Chondrocyte (in vitro differentiated cells): ENCODE data around the gene ESPNL. TPM values are rescaled to one million over a fixed set of nuclear protein-coding genes. Genes with fewer than 3 reads are reported as not detected.

Experiments
- DNase-seq: peaks from one replicate; pipeline ENCODE4 v3.0.0; 2021; ENCODE audit warnings: mixed read lengths, low spot score
- H3K27ac Mint-ChIP-seq: one replicate; pipeline ENCODE4 v1.8.0; 2021; ENCODE audit warnings: mild to moderate bottlenecking, moderate library complexity, mixed read lengths; ENCODE audit not compliant: unreplicated experiment
- H3K27me3 Mint-ChIP-seq: 2 replicates; pipeline ENCODE4 v1.8.0; 2021; ENCODE audit warnings: low read depth, mixed read lengths
- H3K36me3 Mint-ChIP-seq: 2 replicates; pipeline ENCODE4 v1.8.0; 2021; ENCODE audit warnings: low read depth, mixed read lengths
- H3K4me1 Mint-ChIP-seq: 2 replicates; pipeline ENCODE4 v1.8.0; 2021; ENCODE audit warnings: low read depth, mild to moderate bottlenecking, mixed read lengths
- H3K4me3 Mint-ChIP-seq: one replicate; pipeline ENCODE4 v1.8.0; 2021; ENCODE audit warnings: mild to moderate bottlenecking, moderate library complexity, mixed read lengths; ENCODE audit not compliant: unreplicated experiment
- H3K9me3 Mint-ChIP-seq: 2 replicates; pipeline ENCODE4 v1.8.0; 2021; ENCODE audit warnings: low read depth, mixed read lengths
- total RNA-seq: library from RNA; stranded (reverse); gene quantifications from 3 replicates; pipeline ENCODE4 v1.2.1, GENCODE V29; 2021
- TF ChIP-seq, protein P1 (sequence below): fragments of 200-600 bp; sonication (generic); IDR thresholded peaks from 2 replicates; pipeline ENCODE4 v1.5.0; 2021; ENCODE audit warnings: antibody characterized with exemption, mild to moderate bottlenecking, moderate library complexity

ESPNL gene
- total RNA-seq, 1 donor from 2014 or later: 0.07 TPM

GRCh38 chr2:238079874-238080327 lies 20.2 kb upstream of the ESPNL start:
- peaks cover 10% of the 10 kb centered on the region for H3K9me3 Mint-ChIP-seq
- peaks cover 36% of the 10 kb centered on the region for H3K36me3 Mint-ChIP-seq
- H3K4me1 Mint-ChIP-seq: no peaks in the 10 kb centered on the region
- no peak for DNase-seq
- TF ChIP-seq, protein P1, sequence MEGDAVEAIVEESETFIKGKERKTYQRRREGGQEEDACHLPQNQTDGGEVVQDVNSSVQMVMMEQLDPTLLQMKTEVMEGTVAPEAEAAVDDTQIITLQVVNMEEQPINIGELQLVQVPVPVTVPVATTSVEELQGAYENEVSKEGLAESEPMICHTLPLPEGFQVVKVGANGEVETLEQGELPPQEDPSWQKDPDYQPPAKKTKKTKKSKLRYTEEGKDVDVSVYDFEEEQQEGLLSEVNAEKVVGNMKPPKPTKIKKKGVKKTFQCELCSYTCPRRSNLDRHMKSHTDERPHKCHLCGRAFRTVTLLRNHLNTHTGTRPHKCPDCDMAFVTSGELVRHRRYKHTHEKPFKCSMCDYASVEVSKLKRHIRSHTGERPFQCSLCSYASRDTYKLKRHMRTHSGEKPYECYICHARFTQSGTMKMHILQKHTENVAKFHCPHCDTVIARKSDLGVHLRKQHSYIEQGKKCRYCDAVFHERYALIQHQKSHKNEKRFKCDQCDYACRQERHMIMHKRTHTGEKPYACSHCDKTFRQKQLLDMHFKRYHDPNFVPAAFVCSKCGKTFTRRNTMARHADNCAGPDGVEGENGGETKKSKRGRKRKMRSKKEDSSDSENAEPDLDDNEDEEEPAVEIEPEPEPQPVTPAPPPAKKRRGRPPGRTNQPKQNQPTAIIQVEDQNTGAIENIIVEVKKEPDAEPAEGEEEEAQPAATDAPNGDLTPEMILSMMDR: no peak
- H3K27ac Mint-ChIP-seq: no peak overlapping the region
- no peaks in the 10 kb centered on the region for H3K27me3 Mint-ChIP-seq
- H3K4me3 Mint-ChIP-seq: no peak overlapping the region

GRCh38 chr2:238080518-238080917 lies 19.6 kb upstream of the ESPNL start:
- no peak overlapping the region for H3K4me3 Mint-ChIP-seq
- H3K9me3 Mint-ChIP-seq: peaks cover 10% of the 10 kb centered on the region
- TF ChIP-seq, protein P1: no peak
- DNase-seq: no peak
- H3K27ac Mint-ChIP-seq: no peak overlapping the region
- peaks cover 3% of the 10 kb centered on the region for H3K4me1 Mint-ChIP-seq
- no peaks in the 10 kb centered on the region for H3K27me3 Mint-ChIP-seq
- H3K36me3 Mint-ChIP-seq: peaks cover 39% of the 10 kb centered on the region

- no peak overlapping the region for H3K27ac Mint-ChIP-seq
- H3K36me3 Mint-ChIP-seq: peaks cover 40% of the 10 kb centered on the region
- no peak overlapping the region for H3K4me3 Mint-ChIP-seq
- DNase-seq: no peak
- H3K27me3 Mint-ChIP-seq: no peaks in the 10 kb centered on the region
- TF ChIP-seq, protein P1: no peak
- peaks cover 10% of the 10 kb centered on the region for H3K9me3 Mint-ChIP-seq
- H3K4me1 Mint-ChIP-seq: peaks cover 6% of the 10 kb centered on the region
These were observed 19.0 kb upstream of the ESPNL start for GRCh38 chr2:238081150-238081549.

DNA sequence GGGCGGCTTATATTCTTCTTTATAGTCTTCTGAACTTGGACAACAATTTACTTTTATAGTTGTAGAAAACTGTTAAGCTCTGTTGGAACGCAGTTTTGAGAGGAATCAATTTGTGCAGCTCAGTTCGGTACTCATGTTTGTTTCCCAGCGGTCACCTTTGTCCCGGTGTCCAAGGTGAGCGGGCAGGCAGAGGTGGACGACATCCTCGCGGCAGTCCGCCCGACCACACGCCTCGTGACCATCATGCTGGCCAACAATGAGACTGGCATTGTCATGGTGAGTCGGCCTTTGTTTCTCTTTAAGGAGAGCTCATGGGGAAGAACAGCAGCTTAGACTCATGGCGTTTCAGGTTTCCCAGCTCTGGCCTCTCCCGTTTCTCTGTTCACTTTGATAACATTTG lies 18.6 kb upstream of the ESPNL start:
- Mint-ChIP-seq H3K27ac (no peak overlapping the region), H3K27me3 (no peaks in the 10 kb centered on the region), H3K4me1 (peaks cover 6% of the 10 kb centered on the region), H3K36me3 (peaks cover 39% of the 10 kb centered on the region), H3K9me3 (peaks cover 10% of the 10 kb centered on the region), H3K4me3 (no peak overlapping the region)
- DNase-seq: no peak
- TF ChIP-seq, protein P1: no peak

GRCh38 chr2:238082151-238082550 lies 18.0 kb upstream of the ESPNL start:
- Mint-ChIP-seq H3K4me1 (peaks cover 6% of the 10 kb centered on the region), H3K4me3 (no peak overlapping the region), H3K9me3 (peaks cover 7% of the 10 kb centered on the region), H3K27me3 (no peaks in the 10 kb centered on the region), H3K36me3 (peaks cover 36% of the 10 kb centered on the region), H3K27ac (no peak overlapping the region)
- TF ChIP-seq, protein P1: no peak
- DNase-seq: no peak
